HEK293T (cell line): ENCODE results near the gene PPFIBP2.

Experiments
- BHLHE40 ChIP-seq: fragments of 450-650 bp; IDR thresholded peaks from 2 replicates; pipeline ENCODE4 v1.6.1; 2016; ENCODE audit warnings: mild to moderate bottlenecking, moderate library complexity, borderline replicate concordance
- FOXK2 ChIP-seq: fragments of 450-650 bp; IDR thresholded peaks from 2 replicates; pipeline ENCODE4 v1.6.1; 2016; ENCODE audit warnings: mild to moderate bottlenecking
- LEF1 ChIP-seq: fragments of 450-650 bp; IDR thresholded peaks from 2 replicates; pipeline ENCODE4 v1.6.1; 2017; ENCODE audit warnings: mild to moderate bottlenecking, borderline replicate concordance
- NFRKB ChIP-seq: fragments of 450-650 bp; IDR thresholded peaks from 2 replicates; pipeline ENCODE4 v1.6.1; 2016; ENCODE audit warnings: mild to moderate bottlenecking, moderate library complexity
- SP1 ChIP-seq: fragments of 450-650 bp; IDR thresholded peaks from 2 replicates; pipeline ENCODE4 v1.6.1; 2017
- TARDBP ChIP-seq: fragments of 450-650 bp; IDR thresholded peaks from 2 replicates; pipeline ENCODE4 v1.6.1; 2016
- ZNF384 ChIP-seq: fragments of 450-650 bp; IDR thresholded peaks from 2 replicates; pipeline ENCODE4 v1.6.1; 2016
- TF ChIP-seq, protein P1 (sequence below): fragments of 450-650 bp; IDR thresholded peaks from 2 replicates; pipeline ENCODE4 v1.6.1; 2016

GRCh38 chr11:7609015-7609414 is 95.2 kb downstream of the PPFIBP2 start:
- TF ChIP-seq FOXK2 (no peak), NFRKB (no peak), LEF1 (no peak), BHLHE40 (no peak), SP1 (no peak), TARDBP (no peak), ZNF384 (no peak)
- TF ChIP-seq, protein P1, sequence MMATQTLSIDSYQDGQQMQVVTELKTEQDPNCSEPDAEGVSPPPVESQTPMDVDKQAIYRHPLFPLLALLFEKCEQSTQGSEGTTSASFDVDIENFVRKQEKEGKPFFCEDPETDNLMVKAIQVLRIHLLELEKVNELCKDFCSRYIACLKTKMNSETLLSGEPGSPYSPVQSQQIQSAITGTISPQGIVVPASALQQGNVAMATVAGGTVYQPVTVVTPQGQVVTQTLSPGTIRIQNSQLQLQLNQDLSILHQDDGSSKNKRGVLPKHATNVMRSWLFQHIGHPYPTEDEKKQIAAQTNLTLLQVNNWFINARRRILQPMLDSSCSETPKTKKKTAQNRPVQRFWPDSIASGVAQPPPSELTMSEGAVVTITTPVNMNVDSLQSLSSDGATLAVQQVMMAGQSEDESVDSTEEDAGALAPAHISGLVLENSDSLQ = no peak
